Gastrocnemius medialis (tissue), 4 donors: Measurements from ENCODE around the gene SLC43A3. TPM values are rescaled to one million over a fixed set of nuclear protein-coding genes. Genes with fewer than 3 reads are reported as not detected.

ENCODE experiments used
- ATAC-seq, 2 donors: fragments of 150-250 bp; one replicate each; pipeline ENCODE4 v1.9.1; 2016
- DNase-seq, 2 donors: peaks; one replicate each; pipeline ENCODE4 v3.0.0-alpha.2; 2019
- H3K27ac ChIP-seq, 4 donors: fragments of 200-600 bp; sonication (generic); 1 replicate in 1 of 4; 2 replicates in 3 of 4; pipeline ENCODE4 v1.5.1; 2016 to 2018; ENCODE audit warnings: mild to moderate bottlenecking in 2 of 4, moderate library complexity in 1 of 4
- H3K27me3 ChIP-seq, 3 donors: fragments of 200-600 bp; sonication (generic) in 2 of 3; 1 replicate in 1 of 3; 2 replicates in 2 of 3; pipeline versions ENCODE4 v1.5.1 to v1.6.0; 2016 to 2019; ENCODE audit warnings: mild to moderate bottlenecking in 1 of 3, moderate library complexity in 1 of 3
- H3K36me3 ChIP-seq, 2 donors: fragments of 200-600 bp; sonication (generic) in 1 of 2; one replicate each; pipeline ENCODE4 v1.5.1; 2017 to 2018
- H3K4me1 ChIP-seq, 2 donors: fragments of 200-600 bp; sonication (generic) in 1 of 2; one replicate each; pipeline ENCODE4 v1.5.1; 2016 to 2017; ENCODE audit warnings: mild to moderate bottlenecking in 2 of 2
- H3K4me3 ChIP-seq, 4 donors: fragments of 200-600 bp; sonication (generic) in 3 of 4; 1 replicate in 1 of 4; 2 replicates in 3 of 4; pipeline ENCODE4 v1.5.1; 2016 to 2019; ENCODE audit warnings: mild to moderate bottlenecking in 2 of 4
- H3K9me3 ChIP-seq, 3 donors: fragments of 200-600 bp; sonication (generic) in 2 of 3; 1 replicate in 1 of 3; 2 replicates in 2 of 3; pipeline ENCODE4 v1.5.1; 2016 to 2019
- CTCF ChIP-seq, 5 experiments: fragments of 450-650 bp in 3 of 5; fragments of 200-600 bp in 2 of 5; sonication (generic) in 2 of 5; IDR thresholded peaks in 4 of 5; conservative IDR thresholded peaks in 1 of 5; 1 replicate in 4 of 5; 2 replicates in 1 of 5; pipeline ENCODE4 v1.5.1; 2016 to 2019; ENCODE audit warnings: antibody characterized with exemption in 5 of 5, mild to moderate bottlenecking in 3 of 5, moderate library complexity in 3 of 5
- POLR2A ChIP-seq, 2 donors: fragments of 450-650 bp; IDR thresholded peaks; one replicate each; pipeline ENCODE4 v1.6.1; 2017; ENCODE audit warnings: antibody characterized with exemption in 2 of 2, mild to moderate bottlenecking in 2 of 2, moderate library complexity in 2 of 2
- in situ Hi-C, 4 donors: fragments of 200-750 bp; cut with MboI; loops; one replicate each; pipeline versions ENCODE4 v1.15.0 to v1.8.0; 2017; ENCODE audit warnings: low sequenced_read_pairs in 4 of 4
- intact Hi-C: fragments of 100-400 bp; cut with DNase I; formaldehyde crosslinking; loops from one replicate; pipeline ENCODE4 v1.15.1; 2023; ENCODE audit warnings: low total_unique reads
- total RNA-seq, 4 donors: library from RNA; depleted of rRNA; stranded (reverse); fragments of >200 nt; gene quantifications; one replicate each; pipeline versions ENCODE4 v1.1.0 to v1.2.3, GENCODE V29; 2016

The SLC43A3 gene
- total RNA-seq, 4 donors from 2014 or later, result 13.9 to 22.5 (median 20.3) TPM

GRCh38 chr11:57474803-57475115 is 47.8 kb upstream of the SLC43A3 start:
- ATAC-seq (no peak), DNase-seq (no peak)
- Histone ChIP-seq H3K27ac (no peak overlapping the region), H3K27me3 (no peaks in the 10 kb centered on the region), H3K9me3 (no peaks in the 10 kb centered on the region), H3K36me3 (no peaks in the 10 kb centered on the region), H3K4me1 (peaks cover 7 to 9% of the 10 kb centered on the region in 2 donors), H3K4me3 (no peak overlapping the region)
- in situ Hi-C loops, result loop anchor here in 1 of 4 donors (25.0 kb wide), 3 partner anchors 137 to 1038 kb away; partner anchors contain the start of genes OR5B21, P2RX3, SSRP1 and YPEL4
- TF ChIP-seq POLR2A (IDR thresholded peaks at IDR 0.05), result no peak
- TF ChIP-seq CTCF (IDR thresholded peaks at IDR 0.05 in 4 of 5, conservative IDR thresholded peaks at IDR 0.05 in 1 of 5), result no peak
- intact Hi-C loops, result no loop called here

GRCh38 chr11:57474017-57474802 is 47.3 kb upstream of the SLC43A3 start:
- DNase-seq, result no peak
- no peak for ATAC-seq
- Histone ChIP-seq H3K4me3 (no peak overlapping the region), H3K27me3 (no peaks in the 10 kb centered on the region), H3K27ac (no peak overlapping the region), H3K4me1 (peaks cover 7 to 9% of the 10 kb centered on the region in 2 donors), H3K36me3 (no peaks in the 10 kb centered on the region), H3K9me3 (no peaks in the 10 kb centered on the region)
- intact Hi-C loops, result no loop called here
- TF ChIP-seq POLR2A (IDR thresholded peaks at IDR 0.05) (no peak), CTCF (IDR thresholded peaks at IDR 0.05 in 4 of 5, conservative IDR thresholded peaks at IDR 0.05 in 1 of 5) (no peak)
- in situ Hi-C loops, result loop anchor here in 1 of 4 donors (25.0 kb wide), 2 partner anchors 163 to 1038 kb away; partner anchors contain the start of genes OR5B21 and YPEL4

- intact Hi-C loops, result no loop called here
- ATAC-seq (no peak), DNase-seq (no peak)
- Histone ChIP-seq H3K36me3 (no peaks in the 10 kb centered on the region), H3K4me1 (peaks cover 7 to 9% of the 10 kb centered on the region in 2 donors), H3K27me3 (no peaks in the 10 kb centered on the region), H3K4me3 (no peak overlapping the region), H3K27ac (no peak overlapping the region), H3K9me3 (no peaks in the 10 kb centered on the region)
- no peak for TF ChIP-seq POLR2A (IDR thresholded peaks at IDR 0.05)
- no peak for TF ChIP-seq CTCF (IDR thresholded peaks at IDR 0.05 in 4 of 5, conservative IDR thresholded peaks at IDR 0.05 in 1 of 5)
- in situ Hi-C loops, result loop anchor here in 1 of 4 donors (25.0 kb wide), 2 partner anchors 164 to 1039 kb away; partner anchors contain the start of genes OR5B21 and YPEL4
These were observed 46.4 kb upstream of the SLC43A3 start for GRCh38 chr11:57473285-57473841.

GRCh38 chr11:57471496-57471895 is 44.6 kb upstream of the SLC43A3 start:
- intact Hi-C loops, result no loop called here
- no peaks in the 10 kb centered on the region for H3K27me3 ChIP-seq

More at GRCh38 chr11:57471496-57471895, 44.6 kb upstream of the SLC43A3 start:
- no peak overlapping the region for H3K4me3 ChIP-seq
- no peak for DNase-seq
- TF ChIP-seq POLR2A (IDR thresholded peaks at IDR 0.05) (no peak), CTCF (IDR thresholded peaks at IDR 0.05 in 4 of 5, conservative IDR thresholded peaks at IDR 0.05 in 1 of 5) (no peak)
- ATAC-seq, result no peak
- in situ Hi-C loops, result loop anchor here in 1 of 4 donors (25.0 kb wide), 2 partner anchors 166 to 1041 kb away; partner anchors contain the start of genes OR5B21 and YPEL4
- peaks cover 7 to 9% of the 10 kb centered on the region in 2 donors for H3K4me1 ChIP-seq
- no peaks in the 10 kb centered on the region for H3K36me3 ChIP-seq
- H3K9me3 ChIP-seq, result no peaks in the 10 kb centered on the region
- no peak overlapping the region for H3K27ac ChIP-seq
